Fibroblast of the aortic adventitia (primary cell): Measurements from ENCODE around the gene MTA1. TPM values are rescaled to one million over a fixed set of nuclear protein-coding genes. Genes with fewer than 3 reads are reported as not detected.

Experiments
- DNase-seq: peaks from one replicate; pipeline ENCODE4 v3.0.0-alpha.2; 2010; ENCODE audit warnings: low read depth
- H3K4me3 ChIP-seq: 2 replicates; pipeline ENCODE4 v1.5.1; 2011; ENCODE audit warnings: low read depth, mild to moderate bottlenecking, control low read depth, low read length, moderate library complexity
- total RNA-seq: library from RNA; depleted of rRNA; stranded (reverse); fragments of >200 nt; gene quantifications from 2 replicates; pipeline ENCODE4 v1.2.3, GENCODE V29; 2012; ENCODE audit warnings: low replicate concordance
- TF ChIP-seq, protein P1 (sequence below): IDR thresholded peaks from 2 replicates; pipeline ENCODE4 v1.5.1; 2011; ENCODE audit warnings: mild to moderate bottlenecking, low read length, control low read depth, inconsistent platforms; ENCODE audit not compliant: insufficient read depth

Gene MTA1
- total RNA-seq, 1 donor, result 44.4 TPM

DNA sequence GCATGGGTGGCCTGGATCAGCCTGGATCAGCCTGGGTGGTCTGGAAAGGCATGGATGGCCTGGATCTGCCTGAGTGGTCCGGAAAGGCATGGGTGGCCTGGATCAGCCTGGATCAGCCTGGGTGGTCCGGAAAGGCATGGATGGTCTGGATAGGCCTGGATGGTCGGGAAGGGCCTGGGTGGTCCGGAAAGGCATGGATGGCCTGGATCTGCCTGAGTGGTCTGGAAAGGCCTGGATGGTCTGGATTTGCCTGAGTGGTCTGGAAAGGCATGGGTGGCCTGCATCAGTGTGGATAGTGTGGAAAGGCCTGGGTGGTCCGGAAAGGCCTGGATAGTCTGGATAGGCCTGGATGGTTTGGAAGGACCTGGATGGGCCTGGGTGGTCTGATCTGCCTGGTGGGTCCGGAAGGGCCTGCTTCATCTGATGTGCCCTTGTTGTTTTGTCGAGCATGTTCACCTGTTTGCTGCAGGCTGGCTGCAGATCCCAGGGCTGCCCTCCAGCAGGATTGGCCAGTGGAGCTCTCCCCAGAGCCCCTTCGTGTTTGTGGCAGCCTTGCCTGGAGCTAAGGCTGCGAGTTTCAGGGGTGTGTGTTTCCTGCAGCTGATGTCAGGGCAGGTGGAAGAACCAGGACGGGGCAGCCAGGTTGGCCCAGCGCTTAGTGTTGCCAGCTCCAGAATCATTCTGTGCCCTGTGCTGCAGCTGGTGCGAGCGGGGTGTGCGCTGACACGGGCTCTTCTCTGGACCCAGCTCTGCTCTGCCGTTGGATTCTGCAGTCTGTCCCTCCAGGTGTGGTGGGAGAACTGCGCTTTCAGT lies 40.5 kb upstream of the MTA1 start:
- DNase-seq, result no peak
- no peak overlapping the region for H3K4me3 ChIP-seq
- TF ChIP-seq, protein P1, sequence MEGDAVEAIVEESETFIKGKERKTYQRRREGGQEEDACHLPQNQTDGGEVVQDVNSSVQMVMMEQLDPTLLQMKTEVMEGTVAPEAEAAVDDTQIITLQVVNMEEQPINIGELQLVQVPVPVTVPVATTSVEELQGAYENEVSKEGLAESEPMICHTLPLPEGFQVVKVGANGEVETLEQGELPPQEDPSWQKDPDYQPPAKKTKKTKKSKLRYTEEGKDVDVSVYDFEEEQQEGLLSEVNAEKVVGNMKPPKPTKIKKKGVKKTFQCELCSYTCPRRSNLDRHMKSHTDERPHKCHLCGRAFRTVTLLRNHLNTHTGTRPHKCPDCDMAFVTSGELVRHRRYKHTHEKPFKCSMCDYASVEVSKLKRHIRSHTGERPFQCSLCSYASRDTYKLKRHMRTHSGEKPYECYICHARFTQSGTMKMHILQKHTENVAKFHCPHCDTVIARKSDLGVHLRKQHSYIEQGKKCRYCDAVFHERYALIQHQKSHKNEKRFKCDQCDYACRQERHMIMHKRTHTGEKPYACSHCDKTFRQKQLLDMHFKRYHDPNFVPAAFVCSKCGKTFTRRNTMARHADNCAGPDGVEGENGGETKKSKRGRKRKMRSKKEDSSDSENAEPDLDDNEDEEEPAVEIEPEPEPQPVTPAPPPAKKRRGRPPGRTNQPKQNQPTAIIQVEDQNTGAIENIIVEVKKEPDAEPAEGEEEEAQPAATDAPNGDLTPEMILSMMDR, result no peak

DNA sequence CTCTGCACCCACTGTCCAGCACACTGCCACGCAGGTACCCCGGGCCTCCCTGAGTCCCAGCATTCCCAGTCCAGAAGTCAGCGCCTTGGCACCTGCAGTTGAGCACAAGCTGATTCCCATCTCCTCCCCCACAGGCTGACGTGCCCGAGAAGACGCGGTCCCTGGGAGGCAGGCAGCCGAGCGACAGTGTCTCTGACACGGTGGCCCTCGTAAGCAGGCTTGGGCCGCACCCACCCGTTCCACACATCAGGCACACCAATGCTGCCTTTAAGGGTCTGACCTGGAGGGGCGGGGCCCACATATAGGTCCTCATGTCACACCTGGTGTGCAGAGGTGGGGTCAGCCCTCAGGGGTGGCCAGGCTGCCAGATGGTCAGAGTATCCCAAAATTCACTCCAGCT lies 39.7 kb upstream of the MTA1 start:
- TF ChIP-seq, protein P1, result no peak
- DNase-seq, result no peak

DNA sequence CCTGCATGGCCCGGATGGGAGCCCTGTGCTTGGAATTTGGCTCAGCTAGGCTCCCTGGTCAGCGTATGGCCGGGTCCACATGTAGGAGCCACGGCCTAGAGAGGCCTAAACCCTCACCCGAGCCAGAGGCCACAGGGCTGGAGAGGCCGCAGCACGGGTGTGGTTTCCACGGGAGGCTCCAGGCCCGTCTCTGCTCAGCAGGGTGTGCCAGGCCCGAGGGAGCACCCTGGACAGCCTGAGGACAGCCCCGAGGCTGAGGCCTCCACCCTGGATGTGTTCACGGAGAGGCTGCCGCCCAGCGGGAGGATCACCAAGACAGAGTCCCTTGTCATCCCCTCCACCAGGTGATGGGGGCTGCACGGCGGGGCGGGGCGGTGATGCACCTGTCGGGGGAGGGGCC lies 38.9 kb upstream of the MTA1 start:
- no peak for DNase-seq
- H3K4me3 ChIP-seq, result no peak overlapping the region
- TF ChIP-seq, protein P1, result no peak

More for the DNA sequence above, 39.7 kb upstream of the MTA1 start:
- no peak overlapping the region for H3K4me3 ChIP-seq

DNA sequence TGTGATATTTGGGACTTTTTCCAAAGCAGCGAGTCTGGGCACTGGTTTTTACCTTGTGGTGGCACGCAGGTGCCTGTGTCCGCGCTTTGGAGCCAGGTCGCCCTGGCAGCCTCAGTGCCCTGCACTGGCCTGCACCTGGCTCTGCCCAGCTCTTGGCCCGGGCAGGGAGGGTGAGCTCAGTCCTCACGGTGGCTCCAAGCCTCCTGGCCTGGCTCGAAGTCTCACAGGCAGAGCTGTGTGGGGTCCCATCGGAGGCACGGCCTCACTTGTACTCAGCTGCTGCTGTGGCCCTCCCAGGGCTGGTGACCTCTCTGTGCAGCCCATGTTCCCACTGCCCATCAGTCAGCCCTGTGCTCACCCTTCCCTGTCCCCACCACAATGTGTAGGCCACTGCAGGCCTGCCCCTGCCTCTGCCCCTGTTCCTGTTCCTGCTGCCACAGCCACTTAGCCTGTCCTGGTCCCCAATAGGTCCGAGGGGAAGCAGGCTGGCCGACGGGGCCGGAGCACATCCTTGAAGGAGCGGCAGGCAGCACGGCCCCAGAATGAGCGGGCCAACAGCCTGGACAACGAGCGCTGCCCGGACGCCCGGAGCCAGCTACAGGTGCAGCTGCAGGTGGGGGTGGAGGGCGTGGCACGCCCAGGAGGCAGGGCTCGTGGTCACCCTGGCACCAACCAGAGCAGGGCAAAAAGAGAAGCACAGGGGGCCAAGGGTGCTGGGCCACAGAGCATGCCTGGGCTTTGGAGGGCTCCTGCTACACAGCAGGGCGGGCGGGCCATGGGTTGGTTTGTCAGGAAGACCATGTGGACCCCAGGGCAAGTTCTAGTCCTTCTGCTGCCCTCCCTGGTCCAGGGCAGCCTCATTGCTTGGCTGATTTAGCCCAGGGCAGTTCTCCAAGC lies 37.9 kb upstream of the MTA1 start:
- TF ChIP-seq, protein P1, result no peak
- no peak for DNase-seq

DNA sequence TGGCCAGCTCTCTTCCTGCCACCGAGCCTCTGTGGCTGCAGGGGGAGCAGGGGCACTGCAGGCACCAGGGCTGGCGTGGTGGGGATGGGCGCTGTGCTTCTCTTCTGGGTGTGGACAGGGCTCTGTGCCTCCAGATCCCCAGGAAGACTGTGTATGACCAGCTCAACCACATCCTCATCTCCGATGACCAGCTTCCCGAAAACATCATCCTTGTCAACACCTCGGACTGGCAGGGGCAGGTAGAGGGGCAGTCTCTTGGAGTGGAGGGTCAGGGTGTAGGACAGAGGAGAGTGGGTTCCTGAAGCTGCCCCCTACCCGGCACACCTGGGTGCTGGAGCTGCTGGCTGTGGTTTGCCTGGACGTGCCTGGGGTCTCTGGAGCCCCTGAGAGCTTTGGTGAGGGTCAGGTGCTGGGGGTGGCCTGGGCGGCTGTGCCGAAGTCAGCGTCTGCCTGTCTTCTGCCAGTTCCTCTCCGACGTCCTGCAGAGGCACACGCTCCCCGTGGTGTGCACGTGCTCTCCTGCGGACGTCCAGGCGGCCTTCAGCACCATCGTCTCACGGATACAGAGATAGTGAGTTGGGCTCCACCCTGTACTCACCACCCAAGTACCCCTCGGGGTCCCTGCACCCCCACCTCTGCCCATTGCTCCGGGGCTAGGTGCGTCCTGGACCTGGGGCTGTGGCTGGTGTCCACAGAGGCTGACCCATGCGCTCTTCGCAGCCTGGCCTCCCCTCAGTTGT lies 37.1 kb upstream of the MTA1 start:
- TF ChIP-seq, protein P1, result no peak
- H3K4me3 ChIP-seq, result no peak overlapping the region
- DNase-seq, result no peak

More for the DNA sequence above, 37.9 kb upstream of the MTA1 start:
- no peak overlapping the region for H3K4me3 ChIP-seq

DNA sequence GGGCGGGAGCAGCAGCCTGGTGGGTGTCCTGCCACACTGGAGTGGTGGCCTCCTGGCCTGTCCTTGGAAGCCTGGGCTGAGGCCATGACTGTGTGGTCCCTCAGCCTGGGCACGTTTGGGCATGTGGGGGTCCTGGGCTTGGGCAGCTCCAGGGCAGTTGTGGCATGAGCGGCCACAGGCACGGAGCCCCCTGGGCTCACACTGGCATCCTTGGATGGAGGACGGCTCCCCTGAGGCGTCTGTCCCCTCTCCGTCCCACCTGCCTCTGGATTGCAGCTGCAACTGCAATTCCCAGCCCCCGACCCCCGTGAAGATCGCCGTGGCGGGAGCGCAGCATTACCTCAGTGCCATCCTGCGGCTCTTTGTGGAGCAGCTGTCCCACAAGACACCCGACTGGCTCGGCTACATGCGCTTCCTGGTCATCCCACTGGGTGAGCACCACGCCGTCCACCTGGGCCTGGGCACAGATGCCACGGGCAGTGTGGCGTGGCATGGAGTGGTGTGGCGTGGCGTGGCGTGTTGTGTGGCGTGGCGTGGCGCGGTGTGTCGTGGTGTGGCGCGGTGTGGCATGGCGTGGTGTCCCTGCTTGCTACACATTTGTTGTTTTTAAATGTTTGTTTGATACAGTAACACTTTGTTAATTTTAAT lies 36.4 kb upstream of the MTA1 start:
- TF ChIP-seq, protein P1, result no peak
- H3K4me3 ChIP-seq, result no peak overlapping the region
- DNase-seq, result no peak
